Measurements from ENCODE around the gene ALDH9A1.
"Not testable (repeated sequence)": the region's sequence is repeated elsewhere in the genome, so short reads cannot be mapped to it uniquely, and the experiment has no call there.

The ALDH9A1 gene

GRCh38 chr1:165697881-165698760, at the start of gene ALDH9A1:
Gene ALDH9A1 (minus strand): TSS chr1:165698562. CDS start chr1:165698558, 4 bp downstream.
- peak; percentile 78 for DNase-seq

- no peak for DNase-seq
Observed at GRCh38 chr1:165747632-165748447, 49.5 kb upstream of the ALDH9A1 start.

- not testable (repeated sequence) for DNase-seq
Observed at GRCh38 chr1:165744913-165745312, 46.6 kb upstream of the ALDH9A1 start.

- DNase-seq = no peak
Observed at GRCh38 chr1:165742194-165742593, 43.8 kb upstream of the ALDH9A1 start.

GRCh38 chr1:165738794-165739193, 40.4 kb upstream of the ALDH9A1 start:
- no peak for DNase-seq

- no peak for DNase-seq
Observed at GRCh38 chr1:165737196-165737595, 38.8 kb upstream of the ALDH9A1 start.

- no peak for DNase-seq
Observed at GRCh38 chr1:165734906-165735305, 36.5 kb upstream of the ALDH9A1 start.

- no peak for DNase-seq
Observed at GRCh38 chr1:165726841-165727240, 28.5 kb upstream of the ALDH9A1 start.

- DNase-seq = no peak
Observed at GRCh38 chr1:165726169-165726568, 27.8 kb upstream of the ALDH9A1 start.

- DNase-seq = no peak
Observed at GRCh38 chr1:165717918-165718515, 19.7 kb upstream of the ALDH9A1 start.

GRCh38 chr1:165716265-165717051, 18.1 kb upstream of the ALDH9A1 start:
- DNase-seq = not testable (repeated sequence)

GRCh38 chr1:165712764-165713163, 14.4 kb upstream of the ALDH9A1 start:
- DNase-seq = no peak

- DNase-seq = no peak
Observed at GRCh38 chr1:165707984-165708706, 9.8 kb upstream of the ALDH9A1 start.

- no peak for DNase-seq
Observed at GRCh38 chr1:165703648-165704047, 5.3 kb upstream of the ALDH9A1 start.

- DNase-seq = not testable (repeated sequence)
Observed at GRCh38 chr1:165701922-165702321, 3.6 kb upstream of the ALDH9A1 start.

- no peak for DNase-seq
Observed at GRCh38 chr1:165699577-165699976, 1.2 kb upstream of the ALDH9A1 start.

- no peak for DNase-seq
Observed at GRCh38 chr1:165698761-165699052, 345 bp upstream of the ALDH9A1 start.

- no peak for DNase-seq
Observed at GRCh38 chr1:165697491-165697880, 876 bp downstream of the ALDH9A1 start.

- DNase-seq = no peak
Observed at GRCh38 chr1:165696625-165697100, 1.7 kb downstream of the ALDH9A1 start.

- no peak for DNase-seq
Observed at GRCh38 chr1:165695031-165695430, 3.3 kb downstream of the ALDH9A1 start.

GRCh38 chr1:165688046-165688445, 10.3 kb downstream of the ALDH9A1 start:
- no peak for DNase-seq

GRCh38 chr1:165686971-165687433, 11.4 kb downstream of the ALDH9A1 start:
- DNase-seq = no peak

Data from activated T-cell treated with anti-CD3 and anti-CD28 coated beads for 4 hours (primary cell).